A673 (cell line): ENCODE measurements around the gene PACS2.

Source experiments
- CTCF ChIP-seq: fragments of 300-800, 200-600 bp; sonication (generic); conservative IDR thresholded peaks from 2 replicates; pipeline ENCODE4 v1.5.1; 2017; ENCODE audit warnings: low read depth, mild to moderate bottlenecking, antibody characterized with exemption, low read length, moderate library complexity, mixed read lengths
- EZH2 ChIP-seq: fragments of 200-600 bp; sonication (generic); IDR thresholded peaks from 2 replicates; pipeline ENCODE4 v1.6.1; 2017; ENCODE audit warnings: borderline replicate concordance, low read depth, mild to moderate bottlenecking, mixed read lengths, antibody characterized with exemption, low read length; ENCODE audit not compliant: poor library complexity, severe bottlenecking

- no peak for TF ChIP-seq CTCF
- TF ChIP-seq EZH2, result no peak
Observed at GRCh38 chr14:105323663-105324062, 9.1 kb downstream of the PACS2 start.
